Umbilical cord (tissue), 2 donors: ENCODE measurements around the gene NEB. TPM values are rescaled to one million over a fixed set of nuclear protein-coding genes. Genes with fewer than 3 reads are reported as not detected.
"Not testable (repeated sequence)": the region's sequence is repeated elsewhere in the genome, so short reads cannot be mapped to it uniquely, and the experiment has no call there.

Experiments
- DNase-seq: peaks from one replicate; pipeline ENCODE4 v3.0.0-alpha.2; 2015; ENCODE audit warnings: low spot score
- total RNA-seq: library from RNA; depleted of rRNA; stranded (reverse); fragments of >200 nt; gene quantifications from one replicate; pipeline ENCODE4 v1.2.3, GENCODE V29; 2014; ENCODE audit warnings: low replicate concordance; ENCODE audit not compliant: insufficient read depth

Gene NEB
- total RNA-seq, 1 donor from 2014 or later, result 9.6 TPM

- DNase-seq, result no peak
These were observed 84.3 kb downstream of the NEB start for GRCh38 chr2:151649966-151650365.

GRCh38 chr2:151649400-151649799 is 84.9 kb downstream of the NEB start:
- no peak for DNase-seq

DNA sequence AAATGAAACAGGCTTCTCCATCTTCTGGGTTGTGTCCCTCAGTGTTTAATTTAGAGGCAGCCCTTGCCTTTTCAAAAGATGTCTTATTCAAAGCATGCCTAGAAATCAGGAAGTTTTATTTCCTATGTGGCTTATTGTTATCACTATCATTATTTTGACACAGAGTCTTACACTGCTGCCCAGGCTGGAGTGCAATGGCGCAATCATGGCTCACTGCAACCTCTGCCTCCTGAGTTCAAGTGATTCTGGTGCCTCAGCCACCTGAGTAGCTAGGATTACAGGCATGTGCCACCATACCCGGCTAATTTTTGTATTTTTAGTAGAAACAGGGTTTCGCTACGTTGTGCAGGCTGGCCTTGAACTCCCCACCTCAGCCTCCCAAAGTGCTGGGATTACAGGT is 87.8 kb downstream of the NEB start:
- not testable (repeated sequence) for DNase-seq

DNA sequence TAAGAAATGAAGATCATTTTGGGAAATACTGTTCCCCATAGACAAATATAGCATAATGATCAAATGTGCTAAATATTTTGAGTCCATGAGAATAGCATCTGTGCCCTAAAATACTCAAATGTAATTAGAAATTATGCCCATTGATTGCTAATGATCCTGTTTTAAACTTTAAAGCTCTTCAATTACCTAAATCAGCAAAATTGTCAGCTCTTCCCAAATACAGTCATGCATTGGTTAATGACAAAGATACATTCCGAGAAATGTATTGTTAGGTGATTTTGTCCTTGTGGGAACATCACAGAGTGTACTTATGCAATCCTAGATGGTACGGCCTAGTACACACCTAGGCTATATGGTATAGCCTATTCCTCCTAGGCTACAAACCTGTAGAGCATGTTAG is 89.7 kb downstream of the NEB start:
- no peak for DNase-seq

DNA sequence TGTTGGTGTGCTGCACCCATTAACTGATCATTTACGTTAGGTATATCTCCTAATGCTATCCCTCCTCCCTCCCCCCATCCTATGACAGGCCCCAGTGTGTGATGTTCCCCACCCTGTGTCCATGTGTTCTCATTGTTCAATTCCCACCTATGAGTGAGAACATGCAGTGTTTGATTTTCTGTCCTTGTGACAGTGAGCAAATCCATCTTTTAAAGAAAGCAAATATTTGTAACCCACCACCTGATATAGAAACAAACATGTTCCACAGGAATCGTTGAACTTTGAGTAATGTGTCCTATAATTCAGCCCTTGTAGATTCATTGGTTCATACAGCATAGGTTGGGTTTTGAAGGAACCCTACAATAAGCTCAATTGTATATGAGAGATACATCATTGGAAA is 92.4 kb downstream of the NEB start:
- DNase-seq, result not testable (repeated sequence)

DNA sequence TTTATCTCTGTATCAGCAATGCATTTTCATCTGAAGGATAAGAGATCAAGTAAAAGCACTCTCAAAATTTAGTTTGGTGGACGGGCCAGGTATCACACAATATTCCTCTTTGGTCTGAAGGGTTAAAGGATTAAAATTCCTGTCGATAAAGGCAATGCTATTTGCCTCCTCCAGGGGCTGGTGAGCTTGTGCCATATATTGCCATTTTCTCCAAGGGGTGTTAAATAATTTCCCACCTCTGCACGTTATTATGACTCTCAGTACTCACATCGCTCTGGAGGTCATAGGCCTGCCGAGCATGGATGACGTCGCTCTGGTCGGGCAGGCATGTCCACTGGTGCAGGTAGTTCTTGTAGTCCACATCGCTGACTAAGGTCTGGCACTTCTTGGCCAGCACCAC is 94.2 kb downstream of the NEB start:
- no peak for DNase-seq

- no peak for DNase-seq
These were observed 95.3 kb downstream of the NEB start for GRCh38 chr2:151638990-151639389.

- DNase-seq, result no peak
These were observed 95.9 kb downstream of the NEB start for GRCh38 chr2:151638191-151638933.

- DNase-seq, result peak; percentile 54
These were observed 97.0 kb downstream of the NEB start for GRCh38 chr2:151637271-151637781.

DNA sequence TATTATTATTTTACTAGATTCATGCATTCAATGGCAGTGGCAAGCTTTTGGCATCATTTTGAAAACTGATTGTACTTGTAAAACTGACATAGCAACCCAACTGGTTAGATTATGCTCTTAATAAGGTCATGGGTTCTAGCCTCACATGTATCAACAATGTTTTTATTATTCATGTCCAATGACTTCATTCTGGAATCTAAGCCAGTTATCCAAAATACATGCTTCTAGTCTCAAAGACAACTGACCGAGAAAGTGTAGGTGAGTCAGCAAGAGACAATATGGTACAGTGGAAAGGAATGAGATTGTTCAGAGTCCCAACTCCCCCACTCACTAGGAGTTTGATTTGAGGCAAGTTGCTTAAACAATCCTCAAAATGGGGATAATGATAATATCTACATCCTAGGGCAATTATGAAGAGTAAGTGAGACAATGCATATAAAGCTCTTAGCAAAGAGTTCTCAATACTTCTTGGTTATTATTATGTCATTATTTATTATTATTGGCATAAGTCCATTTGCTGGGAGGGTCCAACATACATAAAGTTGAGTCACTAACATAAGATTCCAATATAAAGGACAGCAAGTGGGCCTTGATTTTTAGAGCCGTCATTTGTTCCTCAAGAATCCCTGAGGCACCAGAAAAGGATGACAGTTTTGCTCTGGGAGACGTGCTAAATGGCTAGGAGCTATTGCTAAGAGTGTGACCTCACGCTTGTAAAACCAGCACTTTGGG is 99.4 kb downstream of the NEB start:
- DNase-seq, result no peak

DNA sequence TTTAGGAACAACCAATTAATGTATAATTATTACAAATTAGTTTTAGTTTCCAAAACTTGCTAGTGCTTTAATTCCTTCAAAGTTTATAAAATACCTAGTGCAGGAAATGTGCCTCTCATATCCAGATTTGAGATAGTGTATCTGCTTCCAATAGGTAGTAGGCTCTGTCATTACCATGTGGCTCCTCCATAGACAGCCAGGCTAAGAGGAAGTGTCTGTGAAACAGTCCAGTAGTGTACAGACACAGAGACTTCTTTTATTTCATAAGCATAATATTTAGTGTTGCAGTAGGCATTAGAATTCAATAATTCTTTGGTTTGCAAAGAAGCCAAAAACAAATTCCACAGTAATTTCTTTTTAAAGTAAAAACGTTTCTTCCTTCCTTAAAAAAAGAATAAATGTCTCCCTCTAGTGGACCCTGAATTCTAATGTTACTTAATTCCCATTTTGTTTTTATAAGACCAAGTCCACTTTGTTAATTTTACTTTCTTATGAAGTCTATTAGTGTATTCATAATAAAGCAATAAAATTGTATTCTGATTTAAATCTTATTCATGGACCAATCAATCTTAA is 101.2 kb downstream of the NEB start:
- peak; percentile 55 for DNase-seq

DNA sequence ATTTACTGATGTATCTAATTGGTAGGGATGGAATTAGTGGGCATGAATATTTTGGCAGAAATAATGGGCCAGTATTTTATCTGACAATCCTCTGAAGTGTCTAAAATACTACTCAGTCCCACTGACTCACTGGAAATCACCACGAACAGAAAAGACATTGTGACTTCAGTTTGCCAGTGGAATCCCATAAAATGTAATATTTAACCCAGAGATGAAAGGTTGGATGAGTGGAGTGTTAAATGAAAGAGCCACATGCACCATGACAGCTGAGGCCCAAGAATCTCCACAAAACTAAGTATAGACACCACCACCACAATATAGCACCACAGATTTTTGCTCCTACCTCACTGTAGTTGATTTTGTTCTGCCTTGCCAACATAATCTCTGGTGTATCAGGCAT is 103.9 kb downstream of the NEB start:
- DNase-seq, result no peak

DNA sequence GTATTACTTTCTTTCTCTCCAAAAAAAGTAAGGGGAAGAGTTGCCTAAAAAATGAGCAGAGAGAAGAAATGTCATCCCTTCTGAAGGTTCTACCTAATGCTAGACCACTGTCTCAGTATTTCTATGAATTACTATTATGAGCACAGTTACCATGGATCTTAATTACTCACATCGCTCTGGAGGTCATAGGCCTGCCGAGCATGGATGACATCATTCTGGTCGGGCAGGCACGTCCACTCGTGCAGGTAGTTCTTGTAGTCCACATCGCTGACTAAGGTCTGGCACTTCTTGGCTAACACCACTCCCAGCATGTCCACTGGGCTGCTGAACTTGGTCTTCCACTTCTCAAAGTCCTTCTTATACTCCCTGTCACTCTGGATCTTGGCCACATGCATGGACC is 106.9 kb downstream of the NEB start:
- no peak for DNase-seq

DNA sequence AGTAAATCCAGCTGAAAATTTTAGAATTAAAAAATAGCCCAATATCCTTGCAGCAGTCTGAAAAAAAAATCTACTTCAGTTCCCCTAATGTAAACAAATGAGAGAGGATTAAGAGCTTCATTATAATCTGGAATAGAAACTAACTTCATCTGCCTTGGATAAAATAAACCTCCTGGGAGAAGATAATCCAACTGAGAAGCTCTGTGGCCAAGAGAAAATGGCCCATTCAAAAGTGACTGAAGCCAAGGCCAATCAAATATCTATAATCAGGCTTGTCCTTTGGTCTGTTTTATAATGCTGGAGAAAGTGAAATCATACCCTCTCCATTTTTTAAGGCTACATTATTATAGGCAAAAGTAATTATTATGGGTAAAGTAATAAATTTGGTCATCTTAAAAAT is 110.0 kb downstream of the NEB start:
- DNase-seq, result no peak

GRCh38 chr2:151623631-151624030 is 110.6 kb downstream of the NEB start:
- peak; percentile 61 for DNase-seq

DNA sequence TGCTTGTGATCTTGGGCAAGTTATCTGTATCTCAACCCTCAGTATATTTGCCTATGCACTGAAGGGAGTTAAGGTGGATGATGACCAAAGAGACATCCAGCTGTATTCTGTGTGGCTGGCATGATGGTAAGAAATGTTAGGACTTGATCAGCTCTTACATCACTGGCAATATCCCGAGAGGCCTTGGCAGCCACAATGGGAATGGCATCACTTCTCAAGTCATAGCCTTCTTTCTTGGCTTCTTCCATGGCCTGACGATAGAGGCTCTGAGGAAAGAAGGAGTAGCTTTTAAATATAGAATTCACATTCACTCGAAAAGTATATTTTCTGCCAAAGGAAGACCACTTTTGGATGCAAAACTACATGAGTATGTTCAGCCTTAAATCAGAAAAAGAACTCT is 113.5 kb downstream of the NEB start:
- no peak for DNase-seq

DNA sequence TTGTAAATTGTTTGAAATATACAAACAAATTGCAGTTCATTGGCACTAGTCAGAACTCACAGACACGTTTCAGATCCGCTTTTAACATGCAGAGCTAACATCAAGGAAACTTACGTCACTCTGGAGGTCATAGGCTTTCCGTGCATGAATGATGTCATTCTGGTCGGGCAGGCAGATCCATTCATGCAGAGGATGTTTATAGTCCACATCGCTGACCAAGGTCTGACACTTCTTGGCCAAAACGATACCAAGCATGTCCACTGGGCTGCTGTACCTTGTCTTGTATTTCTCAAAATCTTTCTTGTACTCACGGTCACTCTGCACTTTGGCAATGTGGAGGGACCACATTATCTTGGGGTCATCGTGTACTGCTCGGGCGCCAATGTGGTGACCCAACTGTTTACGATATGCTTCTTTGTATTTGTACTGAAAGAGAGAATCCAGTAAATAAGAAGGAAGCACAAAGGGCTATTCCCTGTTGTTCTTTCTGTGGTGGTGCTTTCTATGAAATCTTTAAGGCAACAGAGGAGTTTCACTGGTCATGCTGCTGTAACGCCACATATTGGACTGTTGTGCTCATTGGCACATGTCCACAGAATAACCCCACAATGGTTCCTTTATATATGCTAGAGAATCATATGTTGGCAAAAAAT is 114.8 kb downstream of the NEB start:
- peak; percentile 26 for DNase-seq

DNA sequence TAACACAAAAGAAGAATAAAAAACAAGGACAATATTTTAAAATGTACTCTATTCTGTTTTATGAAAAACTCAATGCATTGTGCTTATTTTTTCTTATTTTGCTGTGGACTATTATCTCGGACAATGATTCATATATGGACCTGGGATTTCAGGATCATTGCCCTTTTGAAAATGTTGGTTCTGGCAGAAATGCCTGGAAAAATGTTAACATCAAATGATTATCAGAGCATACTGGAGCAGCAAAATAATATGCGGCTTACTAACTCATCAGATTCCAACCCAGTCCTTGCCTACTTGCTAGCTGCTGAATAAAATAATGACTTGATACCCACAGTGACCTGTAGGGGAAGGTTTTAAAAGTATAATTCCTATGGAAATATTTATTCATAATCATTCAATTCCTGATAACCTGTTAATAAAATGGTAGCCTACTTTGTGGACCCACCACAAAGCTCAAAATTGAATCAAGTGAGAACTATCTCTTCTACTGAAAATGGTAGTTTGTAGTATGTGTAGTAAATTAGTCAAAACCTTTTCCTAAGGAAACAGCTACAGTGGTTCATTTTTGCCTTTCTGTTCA is 117.4 kb downstream of the NEB start:
- no peak for DNase-seq

GRCh38 chr2:151614606-151615306 is 119.5 kb downstream of the NEB start:
- DNase-seq, result no peak

- DNase-seq, result no peak
These were observed 120.1 kb downstream of the NEB start for GRCh38 chr2:151614159-151614558.

DNA sequence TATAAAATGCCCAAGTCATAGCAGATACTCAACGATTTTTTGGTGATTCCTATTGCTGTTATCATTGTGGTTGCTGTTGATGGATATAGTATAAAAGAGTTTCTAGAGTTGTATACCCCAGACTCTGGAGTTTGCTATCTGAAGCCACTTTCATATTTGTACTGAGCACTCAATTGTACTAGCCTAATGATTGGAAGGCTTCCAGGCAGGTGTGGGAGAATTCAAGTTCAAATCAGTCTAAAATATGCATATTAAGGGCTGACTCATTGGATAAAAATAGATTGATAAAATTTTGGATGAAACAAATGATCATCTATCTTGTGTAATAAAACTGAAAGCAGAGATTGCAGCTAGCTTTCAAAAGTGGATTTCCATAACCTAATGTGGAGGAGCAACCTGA is 122.9 kb downstream of the NEB start:
- no peak for DNase-seq
